Measurements from ENCODE around the gene HSPE1. TPM values are rescaled to one million over a fixed set of nuclear protein-coding genes. Genes with fewer than 3 reads are reported as not detected.
A peak's percentile ranks its signal among the peaks of the same experiment; 100 is the strongest.

The HSPE1 gene
- total and polyA plus RNA-seq, 12 donors: 113 to 4,257 (median 299) TPM

DNA sequence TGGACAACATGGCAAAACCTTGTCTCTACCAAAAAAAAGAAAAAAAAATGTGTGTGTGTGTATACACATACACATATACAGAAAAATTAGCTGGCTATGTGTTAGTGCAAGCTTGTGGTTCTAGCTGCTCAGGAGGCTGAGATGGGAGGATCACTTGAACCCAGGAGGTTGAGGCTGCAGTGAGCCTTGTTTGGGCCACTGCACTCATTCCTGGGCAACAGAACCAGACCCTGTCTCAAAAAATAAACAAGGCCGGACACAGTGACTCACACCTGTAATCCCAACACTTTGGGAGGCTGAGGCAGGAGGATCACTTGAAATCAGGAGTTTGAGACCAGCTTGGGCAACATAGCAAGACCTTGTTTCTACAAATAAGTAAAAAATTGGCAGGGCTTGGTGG lies 44.8 kb upstream of the HSPE1 start:
- Histone ChIP-seq H3K9me3 (replicated peaks in 1 of 3) (no peaks in the 10 kb centered on the region), H3K27me3 (no peaks in the 10 kb centered on the region), H3K27ac (peak overlapping the region in 2 of 5 donors; percentile 100), H3K36me3 (replicated peaks in 1 of 2) (peaks cover 0 to 6% of the 10 kb centered on the region in 2 donors), H3K4me3 (peak overlapping the region in 1 of 4 donors; percentile 55), H3K4me1 (replicated peaks in 1 of 2) (peaks cover 23 to 41% of the 10 kb centered on the region in 2 donors)
- TF ChIP-seq, protein P1, sequence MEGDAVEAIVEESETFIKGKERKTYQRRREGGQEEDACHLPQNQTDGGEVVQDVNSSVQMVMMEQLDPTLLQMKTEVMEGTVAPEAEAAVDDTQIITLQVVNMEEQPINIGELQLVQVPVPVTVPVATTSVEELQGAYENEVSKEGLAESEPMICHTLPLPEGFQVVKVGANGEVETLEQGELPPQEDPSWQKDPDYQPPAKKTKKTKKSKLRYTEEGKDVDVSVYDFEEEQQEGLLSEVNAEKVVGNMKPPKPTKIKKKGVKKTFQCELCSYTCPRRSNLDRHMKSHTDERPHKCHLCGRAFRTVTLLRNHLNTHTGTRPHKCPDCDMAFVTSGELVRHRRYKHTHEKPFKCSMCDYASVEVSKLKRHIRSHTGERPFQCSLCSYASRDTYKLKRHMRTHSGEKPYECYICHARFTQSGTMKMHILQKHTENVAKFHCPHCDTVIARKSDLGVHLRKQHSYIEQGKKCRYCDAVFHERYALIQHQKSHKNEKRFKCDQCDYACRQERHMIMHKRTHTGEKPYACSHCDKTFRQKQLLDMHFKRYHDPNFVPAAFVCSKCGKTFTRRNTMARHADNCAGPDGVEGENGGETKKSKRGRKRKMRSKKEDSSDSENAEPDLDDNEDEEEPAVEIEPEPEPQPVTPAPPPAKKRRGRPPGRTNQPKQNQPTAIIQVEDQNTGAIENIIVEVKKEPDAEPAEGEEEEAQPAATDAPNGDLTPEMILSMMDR (IDR thresholded peaks at IDR 0.05): no peak
- TF ChIP-seq POLR2A (IDR thresholded peaks at IDR 0.05): no peak
- intact Hi-C loops (cut with DNase I): no loop called here
- WGBS, 4 donors: 75 to 91% (median 88%) methylated on average over 1 of the region's 1 CpG
- no peak for DNase-seq

DNA sequence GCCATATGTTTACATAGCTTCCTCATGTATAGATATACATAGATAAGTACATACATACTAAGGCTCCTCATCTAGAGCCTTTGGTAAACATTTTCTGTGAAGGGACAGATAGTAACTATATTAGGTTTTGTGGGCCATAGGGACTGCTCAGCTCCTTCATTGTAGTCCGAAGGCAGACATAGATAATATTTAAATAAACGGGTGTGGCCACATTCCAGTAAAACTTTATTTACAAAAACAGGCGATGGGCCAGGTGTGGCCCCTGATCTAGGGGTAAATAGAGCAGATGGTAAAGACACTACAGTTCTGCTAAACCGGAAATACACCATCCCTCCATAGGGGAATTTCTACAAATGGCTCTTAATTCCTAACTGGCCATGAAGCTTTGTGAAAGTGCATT lies 39.5 kb upstream of the HSPE1 start:
- H3K27me3 ChIP-seq: no peaks in the 10 kb centered on the region
- WGBS, 4 donors: 89 to 92% (median 89%) methylated on average over 4 of the region's 4 CpGs
- H3K4me3 ChIP-seq: no peak overlapping the region
- TF ChIP-seq, protein P1 (IDR thresholded peaks at IDR 0.05): no peak
- TF ChIP-seq POLR2A (IDR thresholded peaks at IDR 0.05): no peak
- intact Hi-C loops (cut with DNase I): loop anchor here in 1 of 2 donors (10.0 kb wide), 1 partner anchor 56 kb away; no protein-coding TSS in a partner anchor
- DNase-seq: no peak
- H3K9me3 ChIP-seq (replicated peaks in 1 of 3): no peaks in the 10 kb centered on the region
- H3K36me3 ChIP-seq (replicated peaks in 1 of 2): peaks cover 0 to 45% of the 10 kb centered on the region in 2 donors
- peaks cover 5 to 34% of the 10 kb centered on the region in 2 donors for H3K4me1 ChIP-seq (replicated peaks in 1 of 2)
- H3K27ac ChIP-seq: no peak overlapping the region

GRCh38 chr2:197461057-197461456 lies 39.1 kb upstream of the HSPE1 start:
- TF ChIP-seq POLR2A (IDR thresholded peaks at IDR 0.05): no peak
- TF ChIP-seq, protein P1 (IDR thresholded peaks at IDR 0.05): no peak
- Histone ChIP-seq H3K4me1 (replicated peaks in 1 of 2) (peaks cover 5 to 33% of the 10 kb centered on the region in 2 donors), H3K4me3 (no peak overlapping the region), H3K9me3 (replicated peaks in 1 of 3) (no peaks in the 10 kb centered on the region), H3K36me3 (replicated peaks in 1 of 2) (peaks cover 0 to 49% of the 10 kb centered on the region in 2 donors), H3K27me3 (no peaks in the 10 kb centered on the region), H3K27ac (no peak overlapping the region)
- 68 to 85% (median 71%) methylated on average over 2 of the region's 2 CpGs for WGBS, 4 donors
- no peak for DNase-seq
- intact Hi-C loops (cut with DNase I): loop anchor here in 1 of 2 donors (10.0 kb wide), 1 partner anchor 56 kb away; no protein-coding TSS in a partner anchor

DNA sequence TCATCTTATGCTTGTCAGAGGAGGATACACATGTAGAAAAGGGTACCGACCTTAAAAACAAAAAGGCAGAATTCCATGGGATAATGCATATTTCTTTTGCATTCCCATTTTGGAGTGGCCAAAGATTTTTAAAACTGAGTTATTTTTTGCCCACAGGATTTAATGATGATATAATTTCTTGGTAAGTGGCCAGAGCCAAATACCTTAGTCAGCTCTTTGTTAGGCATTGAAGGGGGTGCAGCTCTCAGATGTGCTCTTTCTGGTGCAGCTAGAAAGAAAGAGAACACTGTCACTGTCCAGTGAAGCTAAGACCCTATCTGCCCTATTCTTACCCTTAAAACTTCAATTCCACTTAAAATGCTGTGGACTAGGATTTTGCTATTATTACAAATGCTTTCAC lies 36.0 kb upstream of the HSPE1 start:
- peaks cover 0 to 78% of the 10 kb centered on the region in 2 donors for H3K36me3 ChIP-seq (replicated peaks in 1 of 2)
- H3K27me3 ChIP-seq: no peaks in the 10 kb centered on the region
- peak overlapping the region in 1 of 5 donors; percentile 8 for H3K27ac ChIP-seq
- H3K9me3 ChIP-seq (replicated peaks in 1 of 3): no peaks in the 10 kb centered on the region
- H3K4me3 ChIP-seq: no peak overlapping the region
- WGBS, 4 donors: 48 to 56% (median 55%) methylated on average over 1 of the region's 1 CpG
- intact Hi-C loops (cut with DNase I): loop anchor here in 1 of 2 donors (10.0 kb wide), 1 partner anchor 59 kb away; no protein-coding TSS in a partner anchor
- no peak for TF ChIP-seq POLR2A (IDR thresholded peaks at IDR 0.05)
- TF ChIP-seq, protein P1 (IDR thresholded peaks at IDR 0.05): no peak
- DNase-seq: no peak
- peaks cover 0 to 14% of the 10 kb centered on the region in 2 donors for H3K4me1 ChIP-seq (replicated peaks in 1 of 2)
